GM12873 (cell line): ENCODE data around the gene HSD17B2.

Experiments used
- CTCF ChIP-seq: IDR thresholded peaks from 2 replicates; pipeline ENCODE4 v1.5.1; 2012; ENCODE audit warnings: low read depth, mild to moderate bottlenecking, moderate library complexity, low read length, control low read depth; ENCODE audit not compliant: insufficient read depth; ENCODE audit errors: missing control alignments

HSD17B2 gene

GRCh38 chr16:82020051-82020450, 15.0 kb upstream of the HSD17B2 start:
- TF ChIP-seq CTCF, result no peak

GRCh38 chr16:82023206-82023605, 11.8 kb upstream of the HSD17B2 start:
- no peak for TF ChIP-seq CTCF

- TF ChIP-seq CTCF, result no peak
Measured at GRCh38 chr16:82024316-82024715, 10.7 kb upstream of the HSD17B2 start.

GRCh38 chr16:82024883-82025282, 10.2 kb upstream of the HSD17B2 start:
- TF ChIP-seq CTCF, result no peak

- no peak for TF ChIP-seq CTCF
Measured at GRCh38 chr16:82027629-82028064, 7.4 kb upstream of the HSD17B2 start.

- TF ChIP-seq CTCF, result peak; percentile 33
Measured at GRCh38 chr16:82031116-82032084, 3.7 kb upstream of the HSD17B2 start.

GRCh38 chr16:82033006-82033405, 2.0 kb upstream of the HSD17B2 start:
- no peak for TF ChIP-seq CTCF
